GM10847 (cell line): ENCODE results near the gene CAMK1D.

ENCODE experiments used
- POLR2A ChIP-seq: IDR thresholded peaks from 2 replicates; pipeline ENCODE4 v1.6.1; 2011; ENCODE audit not compliant: insufficient read length; ENCODE audit errors: extremely low read depth

CAMK1D gene

GRCh38 chr10:12481924-12482323 is 132.6 kb downstream of the CAMK1D start:
- no peak for TF ChIP-seq POLR2A

- no peak for TF ChIP-seq POLR2A
Observed at GRCh38 chr10:12482587-12482986, 133.2 kb downstream of the CAMK1D start.

GRCh38 chr10:12484002-12484918 is 134.9 kb downstream of the CAMK1D start:
- no peak for TF ChIP-seq POLR2A

- no peak for TF ChIP-seq POLR2A
Observed at GRCh38 chr10:12484941-12485805, 135.8 kb downstream of the CAMK1D start.

- TF ChIP-seq POLR2A: no peak
Observed at GRCh38 chr10:12487366-12487765, 138.0 kb downstream of the CAMK1D start.

GRCh38 chr10:12488626-12489025 is 139.3 kb downstream of the CAMK1D start:
- no peak for TF ChIP-seq POLR2A

GRCh38 chr10:12489357-12489756 is 140.0 kb downstream of the CAMK1D start:
- TF ChIP-seq POLR2A: no peak

GRCh38 chr10:12489806-12490205 is 140.5 kb downstream of the CAMK1D start:
- no peak for TF ChIP-seq POLR2A

GRCh38 chr10:12490963-12491362 is 141.6 kb downstream of the CAMK1D start:
- no peak for TF ChIP-seq POLR2A

- TF ChIP-seq POLR2A: no peak
Observed at GRCh38 chr10:12491491-12491890, 142.1 kb downstream of the CAMK1D start.

- TF ChIP-seq POLR2A: no peak
Observed at GRCh38 chr10:12492016-12492415, 142.7 kb downstream of the CAMK1D start.

GRCh38 chr10:12499076-12499986 is 150.0 kb downstream of the CAMK1D start:
- TF ChIP-seq POLR2A: no peak

- TF ChIP-seq POLR2A: no peak
Observed at GRCh38 chr10:12500381-12501303, 151.3 kb downstream of the CAMK1D start.

- TF ChIP-seq POLR2A: no peak
Observed at GRCh38 chr10:12501324-12501723, 152.0 kb downstream of the CAMK1D start.
